ENCODE results near the gene NKX6-1. TPM values are rescaled to one million over a fixed set of nuclear protein-coding genes. Genes with fewer than 3 reads are reported as not detected.

Gene NKX6-1
- total RNA-seq, 2 donors from 2014 or later, result 5.7 to 6.9 TPM

- H3K4me3 ChIP-seq, result no peak overlapping the region
- TF ChIP-seq CTCF (IDR thresholded peaks at IDR 0.05) (no peak), POLR2A (IDR thresholded peaks at IDR 0.05) (no peak)
- 60 to 70% methylated on average over 3 of the region's 3 CpGs for WGBS, 2 donors
- no peaks in the 10 kb centered on the region for H3K36me3 ChIP-seq (replicated peaks in 1 of 2; ENCODE audit: insufficient read depth in 1 of 2, low read depth in 2 of 2)
- intact Hi-C loops (cut with DNase I), result no loop called here
- no peak overlapping the region for H3K27ac ChIP-seq
- no peaks in the 10 kb centered on the region for H3K27me3 ChIP-seq
- no peaks in the 10 kb centered on the region for H3K9me3 ChIP-seq
- ATAC-seq, result no peak
- no peaks in the 10 kb centered on the region for H3K4me1 ChIP-seq
- no peak for DNase-seq
Observed at GRCh38 chr4:84455697-84456096, 43.4 kb downstream of the NKX6-1 start.

DNA sequence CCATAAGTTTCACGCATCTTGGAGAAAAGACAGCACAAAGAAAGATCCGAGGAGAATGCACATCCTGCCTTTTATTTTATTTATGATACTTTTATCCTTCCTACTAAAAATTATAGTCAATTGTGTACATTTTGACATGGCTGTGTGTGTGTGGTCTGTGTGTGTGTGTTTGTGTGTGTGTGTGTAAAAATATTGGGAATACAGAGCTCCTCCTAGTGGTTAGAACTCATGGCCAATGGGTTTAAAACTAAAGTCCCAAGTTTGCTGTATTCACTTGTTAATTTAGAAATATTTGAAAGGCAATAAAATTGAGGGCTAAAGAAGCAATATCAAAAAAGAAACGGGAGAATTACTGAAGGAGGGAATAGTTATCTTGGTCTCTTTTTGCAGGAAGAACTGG lies 47.5 kb downstream of the NKX6-1 start:
- H3K4me3 ChIP-seq, result no peak overlapping the region
- H3K27me3 ChIP-seq, result no peaks in the 10 kb centered on the region
- H3K4me1 ChIP-seq, result no peaks in the 10 kb centered on the region
- WGBS, 2 donors, result 29 to 32% methylated on average over 3 of the region's 3 CpGs
- DNase-seq, result no peak
- ATAC-seq, result no peak
- intact Hi-C loops (cut with DNase I), result no loop called here
- H3K36me3 ChIP-seq (replicated peaks in 1 of 2; ENCODE audit: insufficient read depth in 1 of 2, low read depth in 2 of 2), result no peaks in the 10 kb centered on the region
- H3K9me3 ChIP-seq, result no peaks in the 10 kb centered on the region
- no peak overlapping the region for H3K27ac ChIP-seq
- TF ChIP-seq POLR2A (IDR thresholded peaks at IDR 0.05) (no peak), CTCF (IDR thresholded peaks at IDR 0.05) (peak in 6 of 7 experiments; percentile 19 to 42 (median 30))

DNA sequence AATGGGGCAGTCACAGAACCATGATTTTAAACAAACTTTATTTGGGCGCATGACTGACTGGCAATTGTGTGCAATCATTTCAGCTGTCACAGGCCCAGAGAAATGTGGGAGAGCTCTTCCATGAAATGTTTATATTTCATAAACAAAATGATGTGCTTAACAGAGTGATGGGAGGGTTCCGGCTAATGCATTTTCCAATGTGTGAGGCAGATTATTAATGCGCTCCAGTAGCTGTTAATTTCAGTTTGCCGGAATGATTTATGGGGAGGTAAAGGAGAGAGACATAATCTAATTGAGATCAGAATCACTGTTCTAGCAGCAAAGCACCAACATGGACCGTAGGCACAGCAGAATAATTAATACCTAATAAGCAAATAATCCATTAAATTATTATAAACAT lies 55.6 kb downstream of the NKX6-1 start:
- intact Hi-C loops (cut with DNase I), result no loop called here

GRCh38 chr4:84442778-84443177 lies 56.3 kb downstream of the NKX6-1 start:
- Histone ChIP-seq H3K9me3 (no peaks in the 10 kb centered on the region), H3K27me3 (no peaks in the 10 kb centered on the region), H3K36me3 (replicated peaks in 1 of 2; ENCODE audit: insufficient read depth in 1 of 2, low read depth in 2 of 2) (no peaks in the 10 kb centered on the region), H3K4me3 (no peak overlapping the region), H3K4me1 (no peaks in the 10 kb centered on the region), H3K27ac (no peak overlapping the region)
- 60% methylated on average over 2 of the region's 2 CpGs for WGBS, 2 donors
- intact Hi-C loops (cut with DNase I), result no loop called here
- no peak for ATAC-seq
- DNase-seq, result no peak
- no peak for TF ChIP-seq POLR2A (IDR thresholded peaks at IDR 0.05)
- no peak for TF ChIP-seq CTCF (IDR thresholded peaks at IDR 0.05)

More for the DNA sequence above, 55.6 kb downstream of the NKX6-1 start:
- ATAC-seq (no peak), DNase-seq (no peak)
- Histone ChIP-seq H3K4me1 (no peaks in the 10 kb centered on the region), H3K36me3 (replicated peaks in 1 of 2; ENCODE audit: insufficient read depth in 1 of 2, low read depth in 2 of 2) (no peaks in the 10 kb centered on the region), H3K9me3 (no peaks in the 10 kb centered on the region), H3K4me3 (no peak overlapping the region), H3K27ac (no peak overlapping the region), H3K27me3 (no peaks in the 10 kb centered on the region)
- TF ChIP-seq POLR2A (IDR thresholded peaks at IDR 0.05), result no peak
- no peak for TF ChIP-seq CTCF (IDR thresholded peaks at IDR 0.05)
- 72 to 84% methylated on average over 5 of the region's 5 CpGs for WGBS, 2 donors

Small RNA genes lying within 50 kb of the gene (small RNA-seq; reads per million reads assigned to genes)
- not detected for gene RPL3P13

Other genes starting within 250 kb of the NKX6-1 start
- 1 to 10 TPM; 5.2 to 5.9 TPM for gene CDS1, start 83.8 kb upstream of the NKX6-1 start, total RNA-seq

Data from body of pancreas (tissue), 4 donors.